ENCODE measurements around the gene C2CD3.
A peak's percentile ranks its signal among the peaks of the same experiment; 100 is the strongest.

Gene C2CD3

DNA sequence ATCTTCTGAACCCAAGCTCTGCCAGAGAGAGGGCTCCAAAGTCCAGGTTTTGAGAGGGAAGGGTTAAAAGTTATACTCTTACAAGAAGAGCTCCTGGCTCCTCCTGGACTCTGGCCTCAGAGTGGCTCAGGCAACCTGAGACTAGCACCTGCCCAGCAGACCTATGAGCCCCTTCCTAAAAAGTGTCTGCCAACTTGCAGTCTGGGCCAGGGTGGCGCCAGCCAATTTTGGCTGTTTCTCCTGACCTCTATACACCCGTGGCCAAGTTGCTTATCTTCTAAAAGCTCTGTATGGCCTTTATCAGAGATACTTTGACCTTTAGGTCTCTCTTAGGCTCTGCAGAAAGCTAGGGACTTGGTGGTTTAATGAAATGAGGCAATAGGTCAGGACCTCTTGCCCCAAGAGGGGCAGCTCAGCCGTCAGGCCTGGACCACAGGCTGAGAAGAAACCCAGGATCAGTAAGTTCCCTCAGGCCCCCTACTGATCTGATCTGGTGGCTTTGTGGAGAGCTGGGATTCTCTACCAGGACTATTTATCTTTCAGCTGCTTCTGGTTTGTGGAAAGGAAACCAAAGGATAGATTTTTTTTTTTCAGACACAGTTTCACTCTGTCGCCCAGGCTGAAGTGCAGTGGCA, 151.6 kb downstream of the C2CD3 start:
- no peak for DNase-seq

DNA sequence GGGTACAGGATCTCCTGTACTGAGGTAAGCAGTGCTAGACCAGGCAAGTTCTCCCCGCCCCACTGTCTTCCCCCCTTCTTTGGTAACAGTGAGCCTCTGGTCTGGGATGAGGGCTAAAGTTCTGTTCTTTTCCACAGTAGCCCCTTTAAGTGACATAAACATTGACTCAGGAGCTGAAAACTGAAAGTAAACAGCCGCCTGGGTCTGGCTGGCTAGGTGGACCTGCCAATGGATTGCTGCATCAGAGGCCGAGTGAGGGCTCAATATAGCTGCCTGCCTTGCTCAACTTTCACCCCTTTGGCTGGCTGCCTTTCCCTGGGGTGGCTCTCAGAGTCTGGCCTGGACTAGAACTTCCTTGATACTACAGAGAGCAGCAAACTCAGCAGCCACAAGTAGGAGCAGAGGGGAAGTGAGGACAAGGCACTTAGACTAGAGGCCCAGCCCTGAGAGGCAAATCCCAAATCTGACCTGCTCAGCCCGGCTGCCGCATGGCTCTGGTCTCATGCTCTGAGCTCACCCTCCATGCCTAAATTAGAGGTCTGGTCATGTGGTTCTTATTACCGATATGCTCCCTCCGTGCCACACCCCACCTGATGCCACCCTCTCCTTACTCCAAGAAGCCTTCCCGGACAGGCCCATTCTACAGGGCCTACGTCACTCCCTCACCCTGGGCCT, 152.3 kb downstream of the C2CD3 start:
- DNase-seq: no peak

- DNase-seq: no peak
Observed at GRCh38 chr11:74017631-74018030, 153.2 kb downstream of the C2CD3 start.

GRCh38 chr11:74015919-74016684, 154.7 kb downstream of the C2CD3 start:
- DNase-seq: no peak

GRCh38 chr11:74014880-74015279, 155.9 kb downstream of the C2CD3 start:
- no peak for DNase-seq

DNA sequence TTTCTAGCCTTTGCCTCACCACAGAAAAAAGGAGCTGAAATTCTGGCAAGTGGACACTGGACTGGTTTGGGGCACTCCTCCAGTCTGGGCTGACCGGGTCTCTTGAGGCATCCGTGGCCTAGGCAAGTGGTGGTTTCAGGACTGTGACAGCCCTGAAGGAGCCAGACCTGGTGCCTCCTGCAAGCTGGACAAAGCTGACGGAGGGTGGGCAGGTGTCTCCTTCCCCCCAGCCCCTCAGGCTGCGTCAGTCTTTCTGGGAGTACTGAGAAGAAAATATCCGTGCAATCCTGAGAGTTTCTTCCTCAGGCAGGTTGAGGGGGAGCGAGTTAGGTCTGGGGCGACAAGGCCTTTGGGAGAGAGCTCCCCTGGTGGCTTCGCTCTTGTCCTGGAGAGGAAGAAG, 157.7 kb downstream of the C2CD3 start:
- DNase-seq: no peak

DNA sequence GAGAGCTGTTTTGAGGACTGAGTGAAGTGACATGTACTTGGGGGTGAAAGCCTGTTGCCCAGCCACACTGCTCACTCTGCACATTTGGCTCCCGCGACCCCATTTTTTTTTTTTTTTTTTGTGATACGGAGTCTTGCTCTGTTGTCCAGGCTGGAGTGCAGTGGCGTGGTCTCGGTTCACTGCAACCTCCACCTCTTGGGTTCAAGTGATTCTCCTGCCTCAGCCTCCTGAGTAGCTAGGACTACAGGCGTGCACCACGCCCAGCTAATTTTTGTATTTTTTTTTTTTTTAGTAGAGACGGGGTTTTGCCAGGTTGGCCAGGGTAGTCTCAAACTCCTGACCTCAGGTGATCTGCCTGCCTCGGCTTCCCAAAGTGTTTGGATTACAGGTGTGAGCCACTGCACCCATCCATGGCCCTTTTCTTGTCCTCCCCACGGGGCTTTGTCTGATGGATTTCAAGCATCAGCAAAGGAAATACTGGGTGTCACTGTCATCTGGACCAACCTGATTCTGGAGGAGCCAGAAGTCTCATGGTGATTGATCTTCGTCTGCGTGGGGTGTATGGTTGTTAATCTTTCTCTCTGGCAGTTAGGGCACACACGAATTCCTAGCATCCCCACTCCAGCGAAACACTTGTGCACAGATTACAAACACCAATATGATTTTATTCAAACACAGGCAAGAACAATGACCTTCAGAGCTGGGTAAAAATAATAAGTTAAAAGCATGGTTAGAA, 158.6 kb downstream of the C2CD3 start:
- DNase-seq: no peak

DNA sequence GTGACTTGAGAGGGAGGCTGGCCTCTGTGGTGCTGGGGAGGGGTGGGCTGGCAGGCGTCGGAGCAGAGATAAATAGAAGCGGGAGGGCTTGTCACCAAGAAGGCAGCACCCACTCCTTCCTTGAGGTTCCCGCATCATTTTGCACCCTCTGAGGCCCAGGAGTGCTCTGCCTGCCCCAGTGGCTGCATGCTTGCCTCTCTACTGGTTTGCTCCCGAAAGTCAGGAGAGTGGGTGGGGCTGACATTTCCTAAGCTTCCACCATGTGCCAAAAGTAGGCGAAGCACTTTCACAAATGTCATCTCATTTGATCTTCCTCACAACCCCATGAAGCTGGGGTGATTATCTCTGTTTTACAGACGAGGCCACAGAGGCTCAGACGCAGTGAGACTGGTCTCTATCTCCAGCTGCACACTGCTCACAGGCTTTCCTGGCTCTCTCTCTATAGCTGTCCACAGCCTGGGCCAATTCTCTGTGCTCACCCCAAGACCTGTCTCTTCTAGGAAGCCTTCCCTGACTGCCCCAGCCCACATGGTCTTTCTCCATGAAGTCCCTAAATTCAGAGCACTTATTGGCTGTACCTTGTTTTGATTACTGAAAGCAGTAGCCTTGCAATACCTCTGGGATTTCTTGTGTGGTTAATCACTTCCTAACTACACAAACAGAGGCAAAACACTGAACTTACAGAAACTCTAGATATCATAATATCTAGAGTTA, 159.3 kb downstream of the C2CD3 start:
- DNase-seq: peak; percentile 64 to 77

- no peak for DNase-seq
Observed at GRCh38 chr11:74010306-74011300, 160.2 kb downstream of the C2CD3 start.

- peak in 1 of 2 experiments; percentile 60 for DNase-seq
Observed at GRCh38 chr11:74009675-74010305, 161.0 kb downstream of the C2CD3 start.

- DNase-seq: no peak
Observed at GRCh38 chr11:74009230-74009547, 161.6 kb downstream of the C2CD3 start.

DNA sequence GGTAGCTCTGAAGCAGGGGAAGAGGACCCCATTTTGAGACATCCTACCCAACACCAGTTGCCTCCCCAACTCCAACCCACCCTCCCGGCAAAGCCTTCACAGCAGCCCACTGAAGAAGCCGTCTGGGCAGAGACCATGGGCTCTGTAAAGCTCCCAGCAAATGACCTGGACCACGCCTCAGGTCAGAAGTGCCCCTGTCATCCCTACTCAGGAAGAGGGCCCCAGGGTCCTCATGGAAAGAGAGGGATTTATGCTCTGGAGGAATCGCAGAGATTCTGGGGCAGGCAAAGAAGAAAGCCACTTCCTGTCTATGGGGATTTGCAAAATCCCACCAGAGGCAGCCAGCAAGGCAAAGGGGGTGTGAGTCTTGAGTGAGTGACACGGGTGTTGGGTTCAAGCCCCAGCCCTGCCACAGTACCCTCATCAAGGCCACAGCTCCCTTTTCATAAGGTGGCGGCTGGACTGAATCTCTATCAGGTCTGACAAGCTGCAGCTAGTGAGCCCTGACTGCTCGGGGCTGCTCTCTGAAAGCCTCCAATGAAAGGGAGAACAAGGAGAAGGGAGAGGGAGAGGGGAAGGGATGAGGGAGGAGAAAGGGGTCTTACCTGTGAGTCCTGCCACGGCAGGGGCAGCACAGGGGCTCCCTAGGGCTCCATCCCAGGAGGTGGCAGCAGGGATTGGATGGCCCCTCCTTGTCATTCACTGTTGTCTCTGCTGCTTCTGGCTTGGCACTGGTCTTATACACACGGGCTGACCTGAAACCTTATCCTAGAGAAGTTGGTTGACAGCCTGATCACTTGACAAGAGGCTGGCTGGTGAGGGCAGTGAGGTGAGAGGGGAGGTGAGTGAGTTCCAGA, 162.2 kb downstream of the C2CD3 start, which contains the start of gene UCP3:
Gene UCP3 (minus strand): TSS at position 713 of the 857 bp plus-strand sequence. CDS start 2,043 bp downstream, outside the sequence.
- DNase-seq: no peak

GRCh38 chr11:74007691-74008372, 163.0 kb downstream of the C2CD3 start:
- DNase-seq: no peak

DNA sequence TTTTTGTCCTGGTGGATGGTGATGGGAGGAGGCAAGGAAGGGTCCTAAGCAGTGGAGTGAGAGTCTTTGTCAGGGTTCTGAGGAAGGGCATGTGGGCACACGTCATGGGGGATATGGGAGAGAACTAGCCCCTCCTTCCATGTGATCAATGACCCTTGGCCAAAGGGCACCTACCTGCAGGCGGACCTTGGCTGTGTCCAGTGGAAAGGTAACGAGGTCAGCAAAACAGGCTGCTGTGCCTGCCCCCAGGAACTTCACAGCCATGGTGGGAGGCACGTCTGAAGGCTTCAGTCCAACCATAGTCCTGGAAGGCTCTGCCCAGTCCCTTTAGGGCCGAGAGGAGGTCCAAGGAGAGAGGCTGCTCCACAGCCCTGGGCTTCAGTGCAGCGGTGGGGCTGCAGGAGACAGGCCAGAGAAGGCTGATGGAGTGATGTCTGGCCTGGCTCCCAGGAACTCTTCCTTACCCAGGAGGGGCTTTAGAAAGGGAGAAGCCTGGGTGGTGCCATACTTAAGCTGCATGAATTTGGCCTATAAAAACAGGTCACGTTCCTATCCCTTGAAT, 164.0 kb downstream of the C2CD3 start:
- no peak for DNase-seq

- no peak for DNase-seq
Observed at GRCh38 chr11:74005721-74006517, 164.9 kb downstream of the C2CD3 start.

DNA sequence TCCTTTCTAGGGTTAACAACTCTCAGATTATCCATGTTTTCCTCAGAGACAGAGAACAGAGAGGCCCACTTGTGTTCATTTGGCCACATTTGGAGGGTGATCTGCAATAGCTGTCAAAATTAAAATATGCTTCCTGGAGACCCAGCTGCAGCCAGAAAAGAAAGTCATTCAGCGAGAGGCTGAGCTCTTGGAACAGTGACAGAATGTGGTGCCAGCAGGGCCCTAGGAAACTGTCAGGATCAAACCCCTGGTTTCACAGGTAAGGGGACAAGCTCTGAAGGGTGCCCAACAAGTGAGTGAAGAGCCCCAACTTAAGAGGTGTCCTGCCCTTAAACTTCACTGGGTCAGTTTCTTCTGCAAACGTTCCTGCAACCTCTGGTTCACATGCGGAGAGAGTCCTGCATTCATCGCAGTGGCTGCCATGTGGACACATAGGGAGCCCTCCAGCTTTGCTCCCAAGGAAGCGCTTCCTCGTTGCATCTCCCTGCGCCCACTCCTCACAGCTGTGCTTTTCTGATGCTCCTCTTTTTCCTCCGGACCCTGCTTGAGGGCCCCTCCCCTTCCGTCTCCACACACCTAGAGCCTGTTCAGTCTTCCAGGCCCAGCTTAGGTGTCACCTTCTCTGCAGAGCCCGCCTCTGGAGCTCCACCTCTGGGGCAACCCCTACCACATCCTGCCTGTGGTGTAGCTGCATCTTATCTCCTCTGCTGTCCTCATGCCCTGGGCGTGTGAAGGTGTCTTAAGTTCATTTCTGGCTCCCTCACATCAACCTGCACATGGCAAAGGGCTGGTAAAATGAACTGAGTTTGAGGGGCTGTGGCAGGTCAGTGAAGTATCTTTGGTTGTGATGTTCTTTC, 165.8 kb downstream of the C2CD3 start:
- peak; percentile 75 to 81 for DNase-seq

All from activated CD4-positive, alpha-beta T cell treated with anti-CD3 and anti-CD28 coated beads, Interleukin-2, amount 50 U/mL, for 48 hours (primary cell).